HCT116 (cell line): ENCODE data around the gene ABHD16B. TPM values are rescaled to one million over a fixed set of nuclear protein-coding genes. Genes with fewer than 3 reads are reported as not detected.
A peak's percentile ranks its signal among the peaks of the same experiment; 100 is the strongest.

Source experiments
- ATAC-seq: fragments of 200-7000 bp; cut with Tn5 transposase; 2 replicates; pipeline ENCODE4 v1.9.1; 2020; ENCODE audit warnings: mild to moderate bottlenecking, moderate library complexity
- BruUV-seq: library from RNA; stranded (reverse); fragments of 400-500 nt; replicated peaks from 2 replicates; lab custom pipeline; 2021; lab: Mats Ljungman, UMichigan
- CTCF ChIA-PET: fragments of 300-600 bp; sonication (Branson Sonifier 250); formaldehyde crosslinking; loops from one replicate; lab custom pipeline; 2021; ENCODE audit warnings: antibody characterized with exemption; lab: Charles Lee
- POLR2A ChIA-PET: fragments of 300-600, 350-600 bp; sonication (Branson Sonifier 250); formaldehyde crosslinking; loops from one replicate; lab custom pipeline; 2021; ENCODE audit warnings: antibody characterized with exemption; lab: Charles Lee
- RAD21 ChIA-PET, 2 experiments: fragments of 300-600 bp; sonication (Branson Sonifier 250); formaldehyde crosslinking; loops; one replicate each; lab custom pipeline; 2023; ENCODE audit warnings: low total read pairs in 2 of 2; ENCODE audit not compliant: uncharacterized antibody in 2 of 2, unreplicated experiment in 2 of 2, low non-redundant PET in 1 of 2; lab: Charles Lee
- DNase-seq: peaks from one replicate; pipeline ENCODE4 v3.0.0-alpha.2; 2010; ENCODE audit warnings: low read depth, low spot score
- H2AFZ ChIP-seq: fragments of 200-600 bp; shearing (Covaris generic), sonication (generic); 2 replicates; pipeline ENCODE4 v1.6.1; 2017; ENCODE audit warnings: low read depth, mixed run types, mixed read lengths, antibody characterized with exemption, low read length; ENCODE audit not compliant: poor library complexity, severe bottlenecking
- H3K27ac ChIP-seq: 2 replicates; pipeline ENCODE4 v1.5.1; 2012; ENCODE audit warnings: low read depth, low read length
- H3K27me3 ChIP-seq: fragments of 200-600 bp; sonication (generic); 2 replicates; pipeline ENCODE4 v1.6.1; 2016; ENCODE audit warnings: mixed run types, low read length, mixed read lengths; ENCODE audit not compliant: insufficient read depth
- H3K36me3 ChIP-seq, 2 experiments: fragments of 200-500 bp in 1 of 2; fragments of 200-600 bp in 1 of 2; sonication (Bioruptor generic) in 1 of 2; sonication (generic) in 1 of 2; 2 replicates each; pipeline versions ENCODE4 v1.5.1 to v1.6.1; 2014 to 2016; ENCODE audit warnings: low read length in 2 of 2, inconsistent platforms in 1 of 2, mixed read lengths in 1 of 2, mixed run types in 1 of 2; ENCODE audit not compliant: insufficient read depth in 2 of 2, control insufficient read depth in 1 of 2
- H3K4me1 ChIP-seq, 2 experiments: fragments of 200-600 bp in 1 of 2; sonication (generic) in 1 of 2; 2 replicates each; pipeline versions ENCODE4 v1.5.1 to v1.6.1; 2012 to 2017; ENCODE audit warnings: low read length in 2 of 2, inconsistent platforms in 1 of 2, mild to moderate bottlenecking in 1 of 2, mixed read lengths in 1 of 2, mixed run types in 1 of 2, moderate library complexity in 1 of 2; ENCODE audit not compliant: insufficient read depth in 2 of 2, control insufficient read depth in 1 of 2
- H3K4me2 ChIP-seq: fragments of 200-600 bp; sonication (generic); 2 replicates; pipeline ENCODE4 v1.6.1; 2017; ENCODE audit warnings: mixed run types, low read length, mixed read lengths
- H3K4me3 ChIP-seq, 2 experiments: fragments of 200-600 bp in 1 of 2; sonication (generic) in 1 of 2; replicated peaks in 1 of 2; 2 replicates each; pipeline ENCODE4 v1.5.1; 2011 to 2016; ENCODE audit warnings: low read length in 2 of 2, control low read depth in 1 of 2, low read depth in 1 of 2, mild to moderate bottlenecking in 1 of 2, mixed read lengths in 1 of 2, mixed run types in 1 of 2
- H3K79me2 ChIP-seq: fragments of 200-600 bp; sonication (generic); 2 replicates; pipeline ENCODE4 v1.6.1; 2017; ENCODE audit warnings: mild to moderate bottlenecking, mixed run types, low read length, moderate library complexity, mixed read lengths; ENCODE audit not compliant: insufficient read depth
- H3K9ac ChIP-seq: fragments of 200-600 bp; sonication (generic); 2 replicates; pipeline ENCODE4 v1.6.1; 2016; ENCODE audit warnings: low read length, mixed read lengths
- H3K9me2 ChIP-seq: fragments of 200-600 bp; sonication (generic), shearing (Covaris generic); 2 replicates; pipeline ENCODE4 v1.6.1; 2017; ENCODE audit warnings: mixed run types, mild to moderate bottlenecking, moderate library complexity; ENCODE audit not compliant: insufficient read depth
- H3K9me3 ChIP-seq, 2 experiments: fragments of 200-500 bp in 1 of 2; fragments of 200-600 bp in 1 of 2; sonication (Bioruptor generic) in 1 of 2; sonication (generic) in 1 of 2; 2 replicates each; pipeline ENCODE4 v1.6.1; 2014 to 2017; ENCODE audit warnings: low read length in 2 of 2, mixed read lengths in 2 of 2, inconsistent platforms in 1 of 2, low read depth in 1 of 2, mild to moderate bottlenecking in 1 of 2, mixed run types in 1 of 2, moderate library complexity in 1 of 2; ENCODE audit not compliant: control insufficient read depth in 1 of 2, insufficient read depth in 1 of 2
- H4K20me1 ChIP-seq: fragments of 200-600 bp; sonication (generic), shearing (Covaris generic); 2 replicates; pipeline ENCODE4 v1.6.1; 2017; ENCODE audit warnings: mixed run types, mild to moderate bottlenecking, moderate library complexity; ENCODE audit not compliant: insufficient read depth
- CEBPB ChIP-seq: IDR thresholded peaks from 2 replicates; pipeline ENCODE4 v1.6.1; 2012; ENCODE audit warnings: low read depth
- ELF1 ChIP-seq: IDR thresholded peaks from 2 replicates; pipeline ENCODE4 v1.6.1; 2012; ENCODE audit warnings: low read depth, borderline replicate concordance
- FOSL1 ChIP-seq: IDR thresholded peaks from 2 replicates; pipeline ENCODE4 v1.6.1; 2012; ENCODE audit warnings: low read depth
- JUND ChIP-seq: IDR thresholded peaks from 2 replicates; pipeline ENCODE4 v1.6.1; 2012
- POLR2A ChIP-seq: IDR thresholded peaks from 2 replicates; pipeline ENCODE4 v1.7.0; 2011; ENCODE audit warnings: borderline replicate concordance; ENCODE audit not compliant: insufficient read depth, insufficient read length; ENCODE audit errors: extremely low read depth
- POLR2AphosphoS5 ChIP-seq: IDR thresholded peaks from 2 replicates; pipeline ENCODE4 v1.6.1; 2011; ENCODE audit warnings: mild to moderate bottlenecking, low read depth, low read length, moderate library complexity
- RAD21 ChIP-seq: IDR thresholded peaks from 2 replicates; pipeline ENCODE4 v1.6.1; 2012; ENCODE audit warnings: low read depth, mild to moderate bottlenecking
- SP1 ChIP-seq: IDR thresholded peaks from 2 replicates; pipeline ENCODE4 v1.6.1; 2012; ENCODE audit warnings: low read depth
- TCF7L2 ChIP-seq: IDR thresholded peaks from 2 replicates; pipeline ENCODE4 v1.7.0; 2011; ENCODE audit warnings: borderline replicate concordance, inconsistent platforms; ENCODE audit not compliant: insufficient read depth, insufficient read length; ENCODE audit errors: extremely low read depth
- ZFX ChIP-seq: fragments of 450-650 bp; IDR thresholded peaks from 2 replicates; pipeline ENCODE4 v1.6.1; 2017
- ZNF274 ChIP-seq: fragments of 200-500 bp; sonication (Bioruptor generic); IDR thresholded peaks from 2 replicates; pipeline ENCODE4 v1.6.1; 2014; ENCODE audit warnings: mild to moderate bottlenecking, low read depth, low read length, inconsistent platforms
- intact Hi-C: fragments of 100-400 bp; cut with micrococcal nuclease; formaldehyde crosslinking; loops from 2 replicates; pipeline ENCODE4 v1.10.0; 2022
- total RNA-seq: library from RNA; stranded (reverse); gene quantifications from one replicate; pipeline ENCODE4 v1.2.1, GENCODE V29; 2021; ENCODE audit not compliant: unreplicated experiment
- TF ChIP-seq, protein P1 (sequence below): IDR thresholded peaks from 2 replicates; pipeline ENCODE4 v1.6.1; 2012
- TF ChIP-seq, protein P2 (sequence below): IDR thresholded peaks from 2 replicates; pipeline ENCODE4 v1.6.1; 2012; ENCODE audit warnings: low read depth
- TF ChIP-seq, protein P3 (sequence below): IDR thresholded peaks from 2 replicates; pipeline ENCODE4 v1.6.1; 2012

The ABHD16B gene
- total RNA-seq, 1 experiment from 2014 or later = not detected

DNA sequence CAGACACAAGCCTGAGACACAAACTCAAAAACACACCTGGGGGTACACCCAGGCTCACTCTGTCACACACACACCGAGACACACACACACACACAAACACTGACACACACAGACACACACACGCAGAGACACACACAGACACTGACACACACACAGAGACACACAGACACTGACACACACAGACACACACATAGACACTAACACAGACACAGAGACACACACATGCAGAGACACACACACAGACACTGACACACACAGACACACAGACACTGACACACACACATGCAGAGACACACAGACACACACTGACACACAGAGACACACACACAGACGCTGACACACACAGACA, 14.4 kb upstream of the ABHD16B start (continued):
- no peak for TF ChIP-seq TCF7L2
- no peak for TF ChIP-seq ZFX
- TF ChIP-seq, protein P1, sequence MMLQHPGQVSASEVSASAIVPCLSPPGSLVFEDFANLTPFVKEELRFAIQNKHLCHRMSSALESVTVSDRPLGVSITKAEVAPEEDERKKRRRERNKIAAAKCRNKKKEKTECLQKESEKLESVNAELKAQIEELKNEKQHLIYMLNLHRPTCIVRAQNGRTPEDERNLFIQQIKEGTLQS = no peak
- TF ChIP-seq JUND = no peak
- no peak for TF ChIP-seq CEBPB
- TF ChIP-seq ELF1 = no peak
- no peak for TF ChIP-seq POLR2AphosphoS5

DNA sequence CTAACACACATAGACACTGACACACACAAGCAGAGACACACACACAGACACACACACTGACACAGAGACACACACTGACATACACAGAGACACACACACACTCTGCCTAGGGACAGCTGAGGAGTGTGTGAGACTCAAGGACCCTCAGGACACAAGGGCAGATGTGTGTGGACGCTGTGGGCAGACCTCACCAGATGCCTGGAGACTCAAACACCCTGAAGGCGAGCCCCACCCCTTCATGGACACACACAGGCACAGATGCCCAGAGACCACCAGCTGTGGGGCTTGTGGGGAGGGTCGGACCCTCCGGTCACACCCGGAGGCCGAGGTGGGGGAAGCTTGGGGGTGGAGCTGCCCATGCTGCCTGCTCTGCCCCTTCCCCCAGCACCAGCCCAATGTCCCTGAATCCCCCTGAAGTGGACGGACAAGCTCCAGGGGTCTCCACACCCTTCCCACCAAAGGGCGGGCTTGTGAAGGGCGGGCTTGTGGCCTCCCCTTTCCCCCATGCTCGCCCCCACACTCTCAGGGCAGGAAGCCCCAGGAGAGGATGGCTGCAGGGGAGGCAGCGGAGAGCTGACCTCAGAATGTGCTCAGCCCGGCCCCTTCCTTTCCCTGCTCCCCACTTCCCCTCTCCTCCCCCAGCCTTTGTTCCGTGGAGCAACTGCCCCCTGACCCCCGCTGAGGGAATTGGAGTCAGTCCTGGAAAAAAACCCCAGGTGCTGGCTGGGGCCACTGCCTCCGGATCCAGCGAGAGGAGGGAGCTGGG, 13.9 kb upstream of the ABHD16B start:
- DNase-seq (no peak), ATAC-seq (no peak)
- TF ChIP-seq, protein P2, sequence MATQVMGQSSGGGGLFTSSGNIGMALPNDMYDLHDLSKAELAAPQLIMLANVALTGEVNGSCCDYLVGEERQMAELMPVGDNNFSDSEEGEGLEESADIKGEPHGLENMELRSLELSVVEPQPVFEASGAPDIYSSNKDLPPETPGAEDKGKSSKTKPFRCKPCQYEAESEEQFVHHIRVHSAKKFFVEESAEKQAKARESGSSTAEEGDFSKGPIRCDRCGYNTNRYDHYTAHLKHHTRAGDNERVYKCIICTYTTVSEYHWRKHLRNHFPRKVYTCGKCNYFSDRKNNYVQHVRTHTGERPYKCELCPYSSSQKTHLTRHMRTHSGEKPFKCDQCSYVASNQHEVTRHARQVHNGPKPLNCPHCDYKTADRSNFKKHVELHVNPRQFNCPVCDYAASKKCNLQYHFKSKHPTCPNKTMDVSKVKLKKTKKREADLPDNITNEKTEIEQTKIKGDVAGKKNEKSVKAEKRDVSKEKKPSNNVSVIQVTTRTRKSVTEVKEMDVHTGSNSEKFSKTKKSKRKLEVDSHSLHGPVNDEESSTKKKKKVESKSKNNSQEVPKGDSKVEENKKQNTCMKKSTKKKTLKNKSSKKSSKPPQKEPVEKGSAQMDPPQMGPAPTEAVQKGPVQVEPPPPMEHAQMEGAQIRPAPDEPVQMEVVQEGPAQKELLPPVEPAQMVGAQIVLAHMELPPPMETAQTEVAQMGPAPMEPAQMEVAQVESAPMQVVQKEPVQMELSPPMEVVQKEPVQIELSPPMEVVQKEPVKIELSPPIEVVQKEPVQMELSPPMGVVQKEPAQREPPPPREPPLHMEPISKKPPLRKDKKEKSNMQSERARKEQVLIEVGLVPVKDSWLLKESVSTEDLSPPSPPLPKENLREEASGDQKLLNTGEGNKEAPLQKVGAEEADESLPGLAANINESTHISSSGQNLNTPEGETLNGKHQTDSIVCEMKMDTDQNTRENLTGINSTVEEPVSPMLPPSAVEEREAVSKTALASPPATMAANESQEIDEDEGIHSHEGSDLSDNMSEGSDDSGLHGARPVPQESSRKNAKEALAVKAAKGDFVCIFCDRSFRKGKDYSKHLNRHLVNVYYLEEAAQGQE = no peak
- TF ChIP-seq POLR2A (no peak), FOSL1 (no peak), ZNF274 (no peak), ELF1 (no peak), SP1 (no peak), RAD21 (no peak)
- TF ChIP-seq, protein P3, sequence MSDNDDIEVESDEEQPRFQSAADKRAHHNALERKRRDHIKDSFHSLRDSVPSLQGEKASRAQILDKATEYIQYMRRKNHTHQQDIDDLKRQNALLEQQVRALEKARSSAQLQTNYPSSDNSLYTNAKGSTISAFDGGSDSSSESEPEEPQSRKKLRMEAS = no peak
- RAD21 ChIA-PET = no interaction called here
- Histone ChIP-seq H3K36me3 (no peaks in the 10 kb centered on the region), H3K9me3 (no peaks in the 10 kb centered on the region), H3K4me3 (no peak overlapping the region; a peak in 1 of 4 replicates), H4K20me1 (no peaks in the 10 kb centered on the region), H3K4me1 (peaks cover 26 to 33% of the 10 kb centered on the region in 2 experiments), H3K27me3 (no peaks in the 10 kb centered on the region), H2AFZ (peak overlapping the region; percentile 92), H3K9me2 (no peaks in the 10 kb centered on the region), H3K79me2 (no peaks in the 10 kb centered on the region), H3K9ac (no peak overlapping the region), H3K4me2 (peak overlapping the region; percentile 90), H3K27ac (peak overlapping the region; percentile 66; the same call in 1 of the 2 replicates)
- POLR2A ChIA-PET = no interaction called here
- CTCF ChIA-PET = no interaction called here
- BruUV-seq = no TSS peak
- intact Hi-C loops = no loop called here
